ENCODE results near the gene SNX8.

The SNX8 gene

DNA sequence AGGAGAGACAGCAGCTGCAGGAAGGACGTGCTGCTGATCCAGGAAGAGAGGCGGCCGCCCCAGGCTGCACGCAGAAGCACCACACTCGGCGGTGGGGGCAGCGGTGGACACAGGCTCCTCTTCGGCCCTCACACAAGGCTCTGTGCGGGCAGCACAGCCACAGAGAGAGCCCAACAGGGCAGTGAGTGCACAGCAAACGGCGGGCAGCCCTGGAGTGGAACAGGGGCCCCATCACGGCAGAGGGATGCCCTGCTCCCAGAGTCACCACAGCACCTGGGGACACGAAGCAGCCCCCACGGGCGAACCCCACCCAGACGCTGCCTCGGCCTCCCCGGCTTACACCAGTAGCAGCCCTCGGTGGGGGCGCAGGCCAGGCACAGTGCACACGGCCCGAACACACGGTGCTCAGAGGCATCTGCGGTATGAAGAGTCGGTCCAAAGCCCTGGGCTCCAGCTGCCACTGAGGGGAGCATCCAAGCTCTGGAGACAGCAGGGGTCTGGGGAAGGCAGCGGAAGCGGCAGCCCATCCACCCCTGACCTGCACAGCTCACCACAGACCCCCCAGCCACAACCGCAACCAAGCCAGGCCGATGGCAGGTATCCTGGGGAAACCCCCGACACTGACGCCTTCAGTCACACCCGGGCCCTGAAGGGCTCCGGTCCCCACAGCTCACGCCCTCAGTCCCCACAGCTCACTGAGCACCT lies 55.4 kb downstream of the SNX8 start:
- no peak for DNase-seq

- DNase-seq = no peak
These were observed 56.6 kb downstream of the SNX8 start for GRCh38 chr7:2257651-2258050.

GRCh38 chr7:2257046-2257551 lies 57.1 kb downstream of the SNX8 start:
- no peak for DNase-seq

- no peak for DNase-seq
These were observed 57.8 kb downstream of the SNX8 start for GRCh38 chr7:2256306-2257045.

DNA sequence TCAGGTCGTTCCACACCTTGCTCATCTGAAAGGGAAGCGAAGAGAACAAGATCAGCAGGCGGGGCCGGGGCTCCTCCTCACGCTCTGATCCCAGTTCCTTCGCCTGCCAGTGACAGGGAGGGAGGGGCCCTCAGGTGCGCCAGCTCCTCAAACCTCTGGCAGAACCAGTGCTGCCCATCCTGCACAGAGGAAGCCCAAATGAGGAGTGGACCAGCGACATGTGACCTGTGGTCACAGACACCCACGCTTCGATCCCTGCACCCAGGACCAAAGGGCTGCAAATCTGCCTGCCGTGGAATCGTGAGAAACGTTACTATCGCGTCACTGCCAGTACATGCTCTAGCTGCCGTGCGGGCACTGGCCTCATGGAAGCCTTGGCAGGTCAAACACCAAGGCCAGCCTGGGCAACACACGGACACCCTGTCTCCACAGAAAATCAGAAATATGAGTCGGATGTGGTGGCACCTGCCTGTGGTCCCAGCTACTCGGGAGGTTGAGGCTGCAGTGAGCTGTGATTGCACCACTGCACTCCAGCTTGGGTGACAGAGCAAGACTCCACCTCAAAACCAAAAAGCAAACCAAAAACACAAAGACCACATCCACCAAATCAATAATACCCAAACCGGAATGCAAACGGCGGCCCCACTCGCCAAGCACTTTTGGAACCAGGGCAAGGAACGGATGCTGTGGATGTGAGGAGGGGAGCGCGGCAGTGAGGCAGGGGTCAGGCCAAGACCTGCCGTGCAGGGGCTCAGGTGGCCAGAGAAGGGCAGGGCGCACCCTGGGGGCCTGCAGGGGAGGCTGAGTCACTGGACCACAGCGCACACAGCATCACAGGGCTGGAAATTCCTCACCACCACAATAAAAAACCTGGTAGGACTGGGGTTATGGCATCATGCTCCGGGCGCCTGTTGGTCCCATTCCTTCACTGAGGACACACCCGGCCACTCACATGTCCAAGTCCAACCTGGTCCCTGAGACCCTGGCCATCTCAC lies 58.8 kb downstream of the SNX8 start:
- DNase-seq = no peak

DNA sequence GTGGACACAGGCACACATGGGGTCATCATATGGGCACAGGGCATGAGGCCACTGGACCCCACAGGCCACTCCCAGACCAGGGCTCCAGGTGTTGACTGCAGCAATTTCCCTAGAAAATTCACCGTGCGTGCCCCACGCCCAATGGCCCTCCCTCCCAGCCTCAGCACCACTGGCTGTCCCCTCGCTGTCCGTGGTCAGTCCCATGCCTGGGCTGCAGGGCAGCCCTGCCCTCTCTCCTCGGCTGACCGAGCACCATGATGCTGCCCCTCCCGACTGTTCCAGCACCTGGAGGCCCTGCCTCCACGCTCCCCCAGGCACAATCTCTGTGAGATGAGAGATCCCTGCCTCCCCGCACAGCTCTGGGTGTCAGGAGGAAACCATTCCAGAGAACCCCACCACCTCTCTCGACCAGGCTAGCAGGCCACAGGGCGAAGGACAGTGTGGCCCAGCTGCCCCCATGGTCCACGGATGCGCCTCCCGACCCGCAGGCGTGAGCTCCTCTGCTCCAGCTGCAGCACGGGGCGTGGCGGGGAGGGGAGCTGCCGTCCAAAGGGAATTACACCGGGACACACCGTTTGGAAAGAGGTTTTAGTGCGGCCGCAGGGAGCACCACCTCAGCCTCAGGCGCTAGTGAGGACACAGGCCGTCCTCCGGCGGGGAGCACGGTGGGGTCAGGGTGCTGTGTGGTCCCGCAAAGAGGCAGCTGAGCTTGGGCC lies 59.7 kb downstream of the SNX8 start:
- no peak for DNase-seq

- DNase-seq = no peak
These were observed 60.6 kb downstream of the SNX8 start for GRCh38 chr7:2253525-2254244.

DNA sequence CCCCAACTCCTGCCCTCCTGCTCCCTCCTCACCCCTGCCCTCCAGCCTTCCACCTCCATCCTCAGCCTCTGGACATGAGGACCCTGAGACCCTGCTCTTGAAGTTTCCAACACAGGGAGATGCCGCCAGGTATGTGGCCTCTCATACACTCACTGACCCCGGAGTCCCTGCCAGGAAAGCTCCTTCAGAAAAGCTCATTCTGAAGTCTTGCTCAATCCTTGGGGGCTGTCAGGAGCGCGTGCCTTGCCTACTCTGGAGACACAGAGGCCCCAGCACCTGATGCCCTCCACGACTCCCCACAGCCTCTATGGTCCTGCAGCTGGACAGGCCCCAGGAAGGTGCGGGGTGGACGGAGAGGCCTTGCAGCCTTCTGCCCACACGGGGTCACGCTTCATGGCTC lies 61.2 kb downstream of the SNX8 start:
- DNase-seq = no peak

DNA sequence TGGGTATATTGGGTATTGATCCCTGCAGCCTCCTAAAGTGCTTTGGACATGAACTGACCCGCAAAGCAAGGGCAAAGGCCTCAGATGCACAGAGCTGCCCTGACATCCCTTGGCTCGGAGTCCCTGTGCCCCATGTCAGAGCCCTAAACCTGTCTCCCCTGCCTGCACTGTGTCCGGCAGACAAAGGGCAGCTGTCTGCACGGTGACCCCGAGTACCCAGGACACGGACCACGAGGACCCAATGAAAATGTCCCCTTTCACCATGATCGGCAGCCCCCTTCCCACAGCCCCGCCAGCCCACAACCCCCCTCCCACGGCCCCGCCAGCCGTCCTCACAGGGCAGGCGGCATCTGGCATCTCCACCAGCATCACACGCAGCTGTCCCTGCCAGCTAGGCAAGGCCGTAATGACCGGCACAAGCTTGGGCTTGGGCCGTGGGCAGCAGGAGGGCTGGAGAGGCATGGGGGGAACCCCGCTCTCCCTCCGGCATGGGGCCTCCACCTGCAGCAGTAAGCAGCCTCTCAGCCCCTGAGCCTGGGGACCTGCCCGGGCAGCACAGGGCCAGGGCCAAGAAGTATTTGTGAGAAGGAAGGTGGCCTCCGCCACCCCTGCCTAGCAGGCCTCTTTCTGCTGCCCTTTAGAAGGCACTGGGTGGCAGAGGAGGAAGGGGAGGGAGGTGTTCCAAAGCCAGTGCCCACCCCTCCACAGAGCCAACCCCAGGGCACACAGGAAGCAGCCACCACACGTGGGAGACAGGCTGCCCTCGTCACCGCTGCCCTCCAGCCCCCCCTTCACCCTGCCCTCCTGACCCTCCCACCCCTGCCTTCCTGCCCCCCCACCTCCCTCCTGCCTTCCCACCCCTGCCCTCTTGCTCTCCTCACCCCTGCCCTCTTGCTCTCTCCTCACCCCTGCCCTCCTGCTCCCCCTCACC lies 62.1 kb downstream of the SNX8 start:
- DNase-seq = no peak

DNA sequence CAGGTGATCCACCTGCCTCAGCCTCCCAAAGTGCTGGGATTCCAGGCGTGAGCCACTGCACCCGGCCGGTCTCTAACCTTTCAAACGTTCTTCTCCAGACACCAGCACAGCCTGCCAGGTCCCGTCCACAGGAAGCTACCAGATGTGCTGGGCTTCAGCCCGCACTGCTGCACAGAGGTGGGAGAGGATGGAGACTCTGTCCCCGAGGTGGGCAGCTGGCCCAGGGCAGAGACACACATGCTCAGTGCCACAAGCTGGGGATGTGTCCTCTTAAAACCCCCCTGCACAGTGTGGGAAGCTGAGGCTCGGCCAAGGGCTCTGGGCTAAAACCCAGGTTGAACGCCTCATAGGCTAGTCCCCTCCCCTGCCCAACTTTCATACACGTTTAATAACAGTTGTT lies 62.9 kb downstream of the SNX8 start:
- DNase-seq = no peak

DNA sequence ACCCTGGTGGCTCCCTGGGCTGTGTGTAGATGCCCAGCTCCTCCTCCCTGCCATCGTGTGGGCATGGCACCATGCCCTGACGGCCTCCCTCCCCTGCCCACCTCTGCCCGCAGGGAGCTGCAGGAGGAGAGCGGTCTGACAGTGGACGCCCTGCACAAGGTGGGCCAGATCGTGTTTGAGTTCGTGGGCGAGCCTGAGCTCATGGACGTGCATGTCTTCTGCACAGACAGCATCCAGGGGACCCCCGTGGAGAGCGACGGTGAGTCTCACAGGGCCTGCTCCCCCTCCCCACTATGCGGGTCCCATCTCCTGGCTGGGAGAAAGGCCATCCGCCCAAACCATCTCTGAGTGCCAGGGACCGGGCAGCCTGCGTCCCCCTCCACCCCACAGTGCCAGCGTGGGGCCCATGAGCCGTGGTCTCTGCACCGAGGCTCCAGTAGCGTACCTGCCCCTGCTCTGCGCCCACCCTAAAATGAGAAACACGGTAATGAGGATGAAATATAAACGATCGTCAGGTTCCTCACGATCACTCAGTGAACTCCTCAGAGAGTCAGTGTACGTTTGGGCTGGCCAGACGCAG lies 64.4 kb downstream of the SNX8 start:
- no peak for DNase-seq

GRCh38 chr7:2248984-2249694 lies 65.1 kb downstream of the SNX8 start:
- no peak for DNase-seq

DNA sequence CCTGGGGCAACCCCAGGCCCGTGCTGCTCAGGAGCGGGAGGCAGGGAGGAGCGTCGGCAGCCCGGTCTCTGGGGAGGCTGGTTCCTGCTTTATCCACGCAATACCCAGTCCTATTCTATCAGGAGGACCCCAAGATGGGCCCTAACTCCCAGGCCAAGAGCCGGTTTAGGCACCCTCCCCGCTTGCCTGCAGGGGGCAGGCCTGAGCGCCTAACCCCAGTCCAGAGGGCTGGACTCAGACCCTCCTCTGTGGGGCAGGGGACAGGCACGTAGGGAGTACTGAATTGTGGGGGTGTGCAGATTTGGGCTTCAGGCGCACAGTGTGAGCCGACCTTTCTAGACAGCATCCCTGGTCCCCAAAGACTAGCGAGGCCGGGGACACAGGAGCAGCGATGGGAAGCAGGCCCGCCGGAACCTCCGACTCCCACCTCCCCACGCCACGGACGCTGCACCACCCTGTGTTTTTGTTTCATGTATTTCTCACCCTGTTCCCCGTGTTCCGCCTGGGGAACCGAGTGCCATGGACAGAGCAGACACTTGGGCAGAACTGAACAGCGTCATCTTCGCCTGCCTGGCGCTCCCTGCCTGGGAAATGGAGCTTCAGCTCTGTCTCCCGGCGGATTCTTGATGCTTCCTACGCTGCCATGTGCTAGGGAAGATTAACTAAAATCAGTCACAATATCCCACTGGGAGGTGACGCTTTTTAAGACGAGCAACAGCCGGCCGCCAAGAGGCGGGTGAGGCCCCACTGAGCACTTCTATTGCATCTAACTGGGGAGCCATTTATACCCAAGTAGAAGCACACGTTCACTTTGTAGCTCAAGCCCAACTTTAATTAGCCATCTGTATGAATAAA lies 66.9 kb downstream of the SNX8 start:
- DNase-seq = no peak

- DNase-seq = no peak
These were observed 68.2 kb downstream of the SNX8 start for GRCh38 chr7:2245883-2246675.

GRCh38 chr7:2244404-2244995 lies 69.7 kb downstream of the SNX8 start:
- no peak for DNase-seq

DNA sequence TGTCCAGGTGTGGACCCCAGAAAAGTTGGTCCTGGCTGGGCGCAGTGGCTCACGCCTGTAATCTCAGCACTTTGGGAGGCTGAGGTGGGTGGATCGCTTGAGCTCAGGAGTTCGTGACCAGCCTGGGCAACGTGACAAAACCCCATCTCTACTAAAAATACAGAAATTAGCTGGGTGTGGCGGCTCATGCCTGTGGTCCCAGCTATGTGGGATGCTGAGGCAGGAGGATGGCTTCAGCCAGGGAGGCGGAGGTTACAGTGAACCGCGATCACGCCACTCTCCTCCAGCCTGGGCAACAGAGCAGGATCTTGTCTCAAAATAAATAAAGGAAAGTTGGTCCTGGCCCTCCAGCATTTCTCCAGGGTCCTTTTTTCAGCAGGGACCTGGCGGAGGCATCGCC lies 70.8 kb downstream of the SNX8 start:
- DNase-seq = no peak

Measured in COR-L47 (cell line).